Measurements from ENCODE around the gene MED13.

DNA sequence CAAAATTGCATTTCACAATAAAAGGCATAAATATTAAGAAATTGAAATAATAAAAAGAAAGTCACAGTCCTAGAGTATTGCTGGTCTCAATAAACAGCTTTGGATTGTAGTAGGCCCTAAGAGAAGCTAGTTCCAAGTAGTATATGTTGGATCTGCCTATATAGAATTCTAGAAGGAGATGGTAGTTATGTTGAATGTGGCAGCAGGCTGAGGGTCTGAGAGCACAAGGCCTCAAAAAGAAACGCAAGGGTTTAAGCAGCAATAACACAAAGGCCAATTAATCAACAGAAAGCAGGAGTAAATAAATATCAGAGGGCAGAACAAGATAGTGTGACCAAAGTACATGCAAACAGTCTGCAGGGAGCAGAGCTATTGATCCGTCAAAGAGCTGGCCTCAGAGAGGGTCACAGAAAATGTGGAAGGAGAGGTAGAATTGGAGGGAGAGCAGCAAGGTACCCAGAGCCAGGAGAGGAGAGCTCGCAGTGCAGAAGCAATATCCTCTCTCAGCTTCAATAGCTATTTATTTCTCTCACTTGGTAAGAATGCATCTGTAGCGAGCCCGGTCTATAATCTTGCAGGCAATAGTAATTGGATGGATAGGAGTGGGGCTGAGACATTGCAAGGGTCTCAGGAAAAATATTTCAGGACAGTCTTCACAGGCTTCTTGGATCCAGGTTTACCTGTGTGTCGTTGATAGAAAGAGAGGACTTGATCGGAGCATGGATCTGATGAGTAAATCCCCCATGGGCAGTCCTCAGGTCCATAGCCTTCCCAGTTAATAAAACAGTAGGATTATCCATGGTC lies 25.1 kb upstream of the MED13 start:
- TF ChIP-seq CTCF (IDR thresholded peaks at IDR 0.05) (no peak), POLR2AphosphoS5 (IDR thresholded peaks at IDR 0.05; ENCODE audit: insufficient read depth in 1 of 2, low read depth in 1 of 2) (no peak)

All from vagina (tissue), 2 donors.